Measurements from ENCODE around the gene NLRP13. TPM values are rescaled to one million over a fixed set of nuclear protein-coding genes. Genes with fewer than 3 reads are reported as not detected.

The NLRP13 gene
- polyA plus RNA-seq, 1 donor (not counting 4 experiments of a cell fraction or from before 2014, with no cell fraction given) = not detected

GRCh38 chr19:55898911-55899310, 33.2 kb downstream of the NLRP13 start:
- Histone ChIP-seq H4K20me1 (ENCODE audit: control insufficient read depth, extremely low read depth, insufficient read depth, low read length) (no peaks in the 10 kb centered on the region), H2AFZ (ENCODE audit: control insufficient read depth, low read length) (no peak overlapping the region), H3K4me2 (ENCODE audit: control insufficient read depth, extremely low read depth, insufficient read depth, low read depth, low read length) (no peak overlapping the region), H3K4me3 (ENCODE audit: control insufficient read depth in 2 of 3, extremely low read depth in 1 of 3, insufficient read depth in 2 of 3, low read depth in 1 of 3, low read length in 3 of 3) (no peak overlapping the region), H3K4me1 (ENCODE audit: control insufficient read depth, extremely low read depth, insufficient read depth, low read length) (no peaks in the 10 kb centered on the region), H3K79me2 (ENCODE audit: control insufficient read depth, insufficient read depth, low read length) (no peaks in the 10 kb centered on the region), H3K27me3 (ENCODE audit: control insufficient read depth, extremely low read depth, insufficient read depth, low read length) (no peaks in the 10 kb centered on the region), H3K9me3 (ENCODE audit: control insufficient read depth, low read depth, low read length) (peaks cover 13% of the 10 kb centered on the region), H3K36me3 (ENCODE audit: control insufficient read depth in 2 of 2, extremely low read depth in 1 of 2, insufficient read depth in 2 of 2, low read length in 2 of 2) (no peaks in the 10 kb centered on the region), H3K9ac (ENCODE audit: control insufficient read depth, extremely low read depth, insufficient read depth, low read length) (no peak overlapping the region), H3K27ac (ENCODE audit: control insufficient read depth, insufficient read depth, low read length) (no peak overlapping the region), H3K9me1 (ENCODE audit: control insufficient read depth, extremely low read depth, insufficient read depth, low read length) (no peaks in the 10 kb centered on the region)
- DNase-seq (ENCODE audit: low read depth, low spot score) (no peak), FAIRE-seq (no peak)
- dilution Hi-C loops (cut with MboI; ENCODE audit: extremely low pct_ligation_motif_present, low sequenced_read_pairs) = no loop called here
- TF ChIP-seq CTCF (optimal IDR thresholded peaks at IDR 0.05 in 1 of 3, IDR thresholded peaks at IDR 0.05 in 1 of 3, conservative IDR thresholded peaks at IDR 0.05 in 1 of 3; ENCODE audit: extremely low read depth in 1 of 3, insufficient read depth in 2 of 3, low read length in 3 of 3) (no peak), EZH2 (IDR thresholded peaks at IDR 0.05; ENCODE audit: low read length) (no peak)

GRCh38 chr19:55882626-55883025, 49.5 kb downstream of the NLRP13 start:
- Histone ChIP-seq H2AFZ (ENCODE audit: control insufficient read depth, low read length) (no peak overlapping the region), H3K4me1 (ENCODE audit: control insufficient read depth, extremely low read depth, insufficient read depth, low read length) (no peaks in the 10 kb centered on the region), H3K27me3 (ENCODE audit: control insufficient read depth, extremely low read depth, insufficient read depth, low read length) (no peaks in the 10 kb centered on the region), H3K9me1 (ENCODE audit: control insufficient read depth, extremely low read depth, insufficient read depth, low read length) (no peaks in the 10 kb centered on the region), H3K27ac (ENCODE audit: control insufficient read depth, insufficient read depth, low read length) (no peak overlapping the region), H3K36me3 (ENCODE audit: control insufficient read depth in 2 of 2, extremely low read depth in 1 of 2, insufficient read depth in 2 of 2, low read length in 2 of 2) (no peaks in the 10 kb centered on the region), H3K4me2 (ENCODE audit: control insufficient read depth, extremely low read depth, insufficient read depth, low read depth, low read length) (no peak overlapping the region), H3K4me3 (ENCODE audit: control insufficient read depth in 2 of 3, extremely low read depth in 1 of 3, insufficient read depth in 2 of 3, low read depth in 1 of 3, low read length in 3 of 3) (no peak overlapping the region), H3K9me3 (ENCODE audit: control insufficient read depth, low read depth, low read length) (peaks cover 5% of the 10 kb centered on the region), H3K79me2 (ENCODE audit: control insufficient read depth, insufficient read depth, low read length) (no peaks in the 10 kb centered on the region), H3K9ac (ENCODE audit: control insufficient read depth, extremely low read depth, insufficient read depth, low read length) (no peak overlapping the region), H4K20me1 (ENCODE audit: control insufficient read depth, extremely low read depth, insufficient read depth, low read length) (no peaks in the 10 kb centered on the region)
- DNase-seq (ENCODE audit: low read depth, low spot score) (no peak), FAIRE-seq (no peak)
- dilution Hi-C loops (cut with MboI; ENCODE audit: extremely low pct_ligation_motif_present, low sequenced_read_pairs) = no loop called here
- TF ChIP-seq EZH2 (IDR thresholded peaks at IDR 0.05; ENCODE audit: low read length) = no peak
- TF ChIP-seq CTCF (optimal IDR thresholded peaks at IDR 0.05 in 1 of 3, IDR thresholded peaks at IDR 0.05 in 1 of 3, conservative IDR thresholded peaks at IDR 0.05 in 1 of 3; ENCODE audit: extremely low read depth in 1 of 3, insufficient read depth in 2 of 3, low read length in 3 of 3) = no peak

All from keratinocyte (primary cell).